Left colon (tissue), 2 donors: ENCODE results near the gene ANKS1B. TPM values are rescaled to one million over a fixed set of nuclear protein-coding genes. Genes with fewer than 3 reads are reported as not detected.

Experiments
- ATAC-seq: fragments of 200-7000 bp; cut with Tn5 transposase; one replicate; pipeline ENCODE4 v1.9.1; 2020; ENCODE audit warnings: mild to moderate bottlenecking, moderate library complexity
- DNase-seq, 2 donors: peaks; one replicate each; pipeline ENCODE4 v3.0.0-alpha.2; 2020
- intact Hi-C, 2 donors: fragments of 100-400 bp; cut with DNase I in 1 of 2; cut with micrococcal nuclease in 1 of 2; formaldehyde crosslinking; loops; one replicate each; pipeline versions ENCODE4 v1.11.2 to v1.14.0; 2022; cut with DNase I, micrococcal nuclease
- total RNA-seq, 2 donors: library from RNA; stranded (reverse); fragmentation: NEBNext Ultra II Directional; extraction: Animal tissue kit (Norgen Biotek cat#: 25700); gene quantifications; one replicate each; pipeline ENCODE4 v1.2.1, GENCODE V29; 2021
- donor health status: DM: no; HTN: no; CAD: no.
- donor health status: DM: yes; HTN: yes; CAD: no.

Gene ANKS1B
- total RNA-seq, 2 donors from 2014 or later = 1.1 to 4.1 TPM

DNA sequence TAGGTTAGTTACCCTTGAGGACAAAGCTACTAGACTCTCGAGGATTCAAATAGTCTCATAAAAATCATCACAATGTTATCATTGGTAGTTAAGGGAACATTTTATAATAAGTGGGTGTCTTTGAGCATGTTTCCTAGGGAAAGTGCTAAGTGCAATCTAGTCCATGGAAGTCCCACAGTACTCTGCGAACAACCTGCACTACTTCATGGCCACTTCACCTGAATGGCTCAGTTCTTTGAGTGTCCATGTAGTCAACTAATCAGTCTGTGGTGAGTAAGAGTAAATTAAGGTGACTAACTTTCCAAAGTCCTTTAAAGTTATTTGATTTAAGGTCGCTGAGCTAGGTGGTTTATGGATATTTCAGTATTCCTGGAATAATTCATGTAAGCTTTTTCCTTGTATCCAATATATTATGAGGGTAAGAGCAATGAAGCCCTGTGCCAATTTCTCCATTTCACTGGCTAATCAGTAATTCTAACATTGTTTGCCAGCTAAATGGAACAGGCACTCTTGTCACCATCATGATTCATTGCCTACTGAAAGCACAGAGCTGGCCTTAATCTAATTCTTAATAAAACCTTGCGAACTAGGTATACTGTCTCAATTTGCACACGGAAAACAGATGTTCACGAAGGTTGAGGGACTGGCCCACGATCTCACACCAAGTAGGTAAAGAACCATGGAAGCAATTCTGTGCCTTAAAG, 844.6 kb downstream of the ANKS1B start:
- intact Hi-C loops = no loop called here
- DNase-seq = no peak
- no peak for ATAC-seq

DNA sequence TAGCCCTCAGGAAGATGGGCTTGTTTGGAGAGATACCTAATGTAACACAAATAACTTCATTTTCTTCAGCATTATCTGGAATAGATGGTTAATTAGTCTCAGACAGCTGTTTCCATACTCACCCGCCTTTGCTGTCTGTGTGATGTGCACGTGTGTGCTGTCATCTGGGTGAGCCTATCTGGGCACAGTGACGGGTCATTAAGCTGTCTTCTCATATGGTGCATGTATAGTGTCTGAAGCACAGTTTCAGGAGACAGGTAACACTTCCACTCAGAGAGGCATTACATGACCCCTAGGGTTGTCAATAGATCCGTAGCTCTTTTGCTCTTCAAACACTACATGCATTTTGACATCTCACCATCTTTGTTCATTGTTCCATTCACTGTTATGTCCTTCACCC, 846.3 kb downstream of the ANKS1B start:
- ATAC-seq (no peak), DNase-seq (no peak)
- intact Hi-C loops = no loop called here

DNA sequence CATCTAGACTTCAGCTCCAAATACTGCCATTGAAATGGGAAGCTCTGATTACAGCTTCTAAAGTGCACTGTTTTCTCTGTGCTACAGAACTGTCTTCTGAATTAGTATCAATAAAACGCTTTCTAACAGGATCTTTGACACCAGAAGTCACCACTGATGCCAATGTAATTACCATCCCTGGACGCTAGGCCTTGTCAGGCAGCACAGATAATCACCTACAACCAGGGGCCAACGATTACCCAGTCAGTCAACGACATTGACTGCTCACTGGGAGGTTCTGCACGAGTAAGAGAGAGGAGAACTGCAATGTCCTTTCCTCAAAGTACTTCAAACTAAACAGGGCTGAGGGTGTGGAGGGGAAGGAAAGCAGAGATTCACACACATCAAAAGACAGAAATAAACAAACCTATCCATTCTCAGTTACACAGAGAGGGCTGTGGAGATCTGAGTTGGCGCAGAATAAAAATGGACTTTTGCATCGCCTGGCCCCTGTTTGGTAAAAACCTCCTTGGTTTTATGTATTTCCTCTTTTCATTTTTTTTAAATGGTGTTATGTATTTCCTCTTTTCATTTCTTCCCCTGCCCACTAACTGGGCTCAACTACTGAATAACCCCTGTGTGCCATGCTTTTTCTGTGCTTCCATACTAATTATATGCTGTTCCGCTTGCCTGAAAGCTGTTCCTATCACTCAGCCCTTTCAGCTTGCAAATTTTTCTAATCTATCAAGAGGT, 847.4 kb downstream of the ANKS1B start:
- intact Hi-C loops = no loop called here
- ATAC-seq = no peak
- no peak for DNase-seq

DNA sequence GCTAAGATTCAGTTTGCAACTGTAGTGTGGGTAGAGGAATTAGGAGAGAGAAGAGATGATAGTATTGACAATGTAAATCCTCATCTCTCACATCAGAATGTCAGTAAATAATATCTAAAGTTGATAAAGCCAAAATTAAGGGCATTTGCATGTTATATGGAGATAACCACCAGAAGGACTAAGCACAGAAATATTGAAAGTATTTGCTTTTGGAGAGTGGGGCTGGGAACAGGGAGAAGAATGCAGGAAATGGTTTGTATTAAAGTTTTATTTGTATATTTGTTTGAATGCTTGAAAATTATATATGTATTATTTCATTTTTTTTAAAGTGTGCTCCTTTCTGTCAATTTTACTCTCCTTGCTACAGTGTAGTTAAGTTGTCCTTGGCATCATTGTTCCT, 848.2 kb downstream of the ANKS1B start:
- intact Hi-C loops = no loop called here
- DNase-seq (no peak), ATAC-seq (no peak)

DNA sequence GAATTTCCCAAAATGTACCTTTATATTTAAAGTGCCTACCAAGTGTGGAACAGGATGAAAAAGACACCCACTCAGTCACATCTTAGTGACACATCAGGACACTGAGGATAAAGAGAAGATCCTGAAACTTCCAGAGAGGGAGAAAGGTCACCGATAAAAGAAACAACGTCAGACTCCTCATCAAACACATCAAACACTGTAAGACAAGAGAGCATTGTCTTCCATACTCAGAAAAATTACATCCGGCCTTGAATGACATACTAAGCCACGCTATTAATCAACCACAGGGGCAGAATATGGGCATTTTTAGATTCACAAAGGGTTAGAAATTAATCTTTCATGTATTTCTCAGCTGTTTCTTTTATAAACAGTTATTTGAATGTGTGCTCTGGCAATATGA, 849.4 kb downstream of the ANKS1B start:
- DNase-seq (no peak), ATAC-seq (no peak)
- intact Hi-C loops = no loop called here

GRCh38 chr12:99133401-99133800, 851.3 kb downstream of the ANKS1B start:
- DNase-seq (no peak), ATAC-seq (no peak)
- intact Hi-C loops = no loop called here

DNA sequence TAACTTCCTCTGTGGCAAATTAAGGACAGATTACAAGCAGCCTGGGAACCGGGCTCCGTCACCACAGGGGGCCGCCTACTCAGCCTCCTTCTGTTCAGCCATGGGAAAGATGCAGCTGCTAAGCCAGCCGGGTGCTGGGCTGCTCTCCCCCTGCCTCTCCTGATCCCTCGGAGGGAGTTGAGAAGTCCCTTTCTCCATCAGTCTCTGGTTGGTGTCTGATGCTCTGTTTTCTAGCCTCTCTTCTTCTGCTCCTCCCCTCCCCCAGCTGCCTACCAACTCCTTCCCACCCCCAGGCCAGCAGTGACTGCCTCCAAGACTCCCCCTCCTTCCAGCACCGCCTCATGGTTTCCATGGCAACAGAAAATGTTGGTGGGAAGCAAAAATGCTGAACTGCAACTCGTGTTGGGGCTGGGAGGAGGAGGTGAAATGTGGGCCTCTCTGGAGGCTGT, 853.0 kb downstream of the ANKS1B start:
- ATAC-seq (no peak), DNase-seq (peak in 1 of 2 donors; percentile 23)
- intact Hi-C loops = no loop called here

GRCh38 chr12:99130808-99131553, 853.8 kb downstream of the ANKS1B start:
- intact Hi-C loops = no loop called here
- no peak for DNase-seq
- ATAC-seq = no peak

GRCh38 chr12:99128246-99128802, 856.4 kb downstream of the ANKS1B start:
- ATAC-seq = no peak
- intact Hi-C loops = no loop called here
- no peak for DNase-seq

DNA sequence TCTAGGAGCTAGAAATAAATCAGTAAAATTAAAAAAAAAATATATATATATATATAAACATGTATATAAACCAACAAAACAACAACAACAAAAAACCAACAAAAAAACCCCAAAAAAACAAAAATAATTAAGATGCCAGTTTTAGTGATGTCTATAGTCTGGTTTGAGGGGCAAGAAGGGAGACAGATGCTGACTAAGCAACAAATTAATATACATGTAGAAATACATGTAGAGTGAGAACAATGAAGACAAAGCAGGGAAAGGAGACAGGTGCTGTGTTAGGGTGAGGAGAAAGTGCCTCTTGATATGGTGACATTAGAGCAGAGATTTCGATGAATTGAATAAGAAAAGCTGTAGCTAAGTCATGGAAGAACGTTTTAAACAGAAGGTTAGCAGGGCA, 861.8 kb downstream of the ANKS1B start:
- no peak for DNase-seq
- no peak for ATAC-seq
- intact Hi-C loops = no loop called here

DNA sequence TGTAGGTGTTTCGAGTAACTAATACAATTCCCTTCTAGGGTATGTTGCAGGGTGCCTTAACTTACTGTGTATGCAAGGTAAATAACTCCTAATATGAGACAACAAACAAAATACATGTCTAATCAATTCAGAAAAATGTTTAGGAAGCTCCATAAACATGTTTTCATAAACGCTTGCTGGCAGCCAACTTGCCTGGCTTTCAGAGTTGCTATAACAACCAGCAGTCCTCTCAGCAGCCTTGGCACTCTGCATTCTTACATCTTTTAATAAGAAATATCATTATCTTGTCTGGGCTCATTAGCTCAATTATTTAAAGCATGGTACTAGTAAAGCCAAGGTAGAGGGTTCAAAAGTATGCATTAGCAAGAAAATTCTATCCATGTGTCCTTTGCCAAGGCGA, 862.2 kb downstream of the ANKS1B start:
- intact Hi-C loops = no loop called here
- ATAC-seq = no peak
- DNase-seq = no peak

- no peak for ATAC-seq
- intact Hi-C loops = no loop called here
- no peak for DNase-seq
Observed at GRCh38 chr12:99121546-99121945, 863.2 kb downstream of the ANKS1B start.

DNA sequence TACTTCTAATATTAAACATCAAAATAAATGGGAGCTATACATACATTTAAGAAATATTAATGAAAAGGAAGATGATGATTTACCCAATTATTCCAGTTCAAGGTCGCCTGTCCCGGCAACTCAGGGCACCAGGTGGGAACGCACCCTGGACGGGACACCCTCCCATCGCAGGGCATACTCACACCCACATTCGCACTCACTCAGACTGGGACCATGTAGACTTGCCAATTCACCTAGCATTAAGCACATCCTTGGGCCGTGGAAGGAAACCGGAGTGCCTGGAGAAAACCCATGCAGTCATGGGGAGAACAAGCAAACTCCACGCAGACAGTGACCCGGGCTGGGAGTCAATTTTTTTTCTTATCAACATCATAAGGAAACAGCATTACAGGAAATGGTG, 864.8 kb downstream of the ANKS1B start:
- intact Hi-C loops = no loop called here
- DNase-seq = no peak
- no peak for ATAC-seq

DNA sequence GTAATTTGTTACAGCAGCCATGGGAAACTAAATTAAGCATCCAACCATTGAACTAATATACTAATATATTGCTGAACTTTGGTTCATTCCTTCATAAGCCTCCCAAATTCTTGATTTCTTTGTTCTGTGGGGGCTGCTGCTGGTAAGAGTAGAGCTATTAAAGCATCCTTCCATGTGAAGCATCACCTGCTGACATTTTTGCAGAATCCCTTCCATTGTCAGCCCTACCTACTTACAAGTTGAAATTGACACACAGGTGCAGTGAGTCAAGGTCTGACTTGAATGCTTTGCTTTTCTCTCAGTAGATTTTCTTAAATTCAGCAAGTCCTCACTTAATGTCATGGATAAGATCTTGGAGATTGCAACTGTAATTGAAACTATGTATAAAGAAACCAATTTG, 865.3 kb downstream of the ANKS1B start:
- intact Hi-C loops = no loop called here
- no peak for ATAC-seq
- no peak for DNase-seq

DNA sequence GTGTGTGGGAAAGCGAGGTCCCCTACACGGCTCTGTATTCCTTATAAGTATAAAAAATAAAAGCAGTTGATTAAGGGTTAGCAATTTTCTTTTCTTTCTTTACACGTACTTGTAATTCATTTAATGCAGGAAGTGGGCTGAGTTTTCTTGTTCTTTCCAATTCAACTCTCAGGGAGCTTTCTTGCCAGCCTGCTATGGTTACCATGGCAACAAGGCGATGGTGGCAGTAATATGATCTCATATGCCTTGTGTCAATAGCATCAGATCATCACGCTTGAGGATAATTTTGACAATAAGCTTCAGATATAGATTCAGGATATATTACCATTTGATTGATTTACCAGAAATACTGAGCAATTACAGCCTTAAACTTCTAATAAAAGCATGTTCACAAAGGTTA, 873.1 kb downstream of the ANKS1B start:
- DNase-seq (no peak), ATAC-seq (no peak)
- intact Hi-C loops = no loop called here

GRCh38 chr12:99110868-99111267, 873.9 kb downstream of the ANKS1B start:
- intact Hi-C loops = no loop called here
- ATAC-seq (no peak), DNase-seq (no peak)

DNA sequence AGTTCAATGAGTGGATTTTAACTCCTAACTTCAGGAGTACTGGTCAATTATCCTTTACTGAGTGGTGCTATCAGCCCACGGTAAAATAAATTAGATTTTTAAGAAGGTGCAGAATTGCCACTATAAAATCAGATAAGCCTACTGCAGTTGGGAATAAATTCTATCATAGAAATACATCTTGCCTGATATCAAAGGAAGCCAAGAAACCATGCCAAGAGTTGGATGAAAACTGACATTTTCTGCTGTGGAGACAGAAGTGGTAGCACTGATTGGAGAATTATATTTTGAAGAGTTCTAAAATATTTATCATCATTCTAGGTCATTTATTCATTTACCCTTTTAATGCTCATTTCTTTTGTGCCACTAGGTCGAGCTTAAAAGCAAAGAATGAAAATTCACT, 874.5 kb downstream of the ANKS1B start:
- DNase-seq (no peak), ATAC-seq (no peak)
- intact Hi-C loops = no loop called here

DNA sequence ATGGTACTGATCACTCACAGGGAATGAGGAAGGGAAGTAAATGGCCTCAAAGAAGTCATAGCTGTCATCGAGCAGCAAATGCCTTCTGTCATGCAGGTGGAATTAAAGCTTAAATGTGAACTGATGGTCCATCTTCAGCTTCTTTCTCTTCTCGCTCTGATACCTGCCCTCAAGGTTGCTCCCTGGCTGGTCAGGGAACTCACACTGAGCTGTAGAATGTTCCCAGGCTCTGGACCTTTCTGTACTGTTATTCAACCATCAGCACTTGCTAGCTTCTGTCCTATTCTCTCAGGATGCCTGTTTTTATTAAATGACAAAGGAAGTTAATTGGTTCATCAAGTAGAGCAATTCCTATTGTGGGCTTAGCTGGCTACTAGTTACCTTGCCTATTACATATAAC, 875.8 kb downstream of the ANKS1B start:
- no peak for ATAC-seq
- DNase-seq = no peak
- intact Hi-C loops = no loop called here

DNA sequence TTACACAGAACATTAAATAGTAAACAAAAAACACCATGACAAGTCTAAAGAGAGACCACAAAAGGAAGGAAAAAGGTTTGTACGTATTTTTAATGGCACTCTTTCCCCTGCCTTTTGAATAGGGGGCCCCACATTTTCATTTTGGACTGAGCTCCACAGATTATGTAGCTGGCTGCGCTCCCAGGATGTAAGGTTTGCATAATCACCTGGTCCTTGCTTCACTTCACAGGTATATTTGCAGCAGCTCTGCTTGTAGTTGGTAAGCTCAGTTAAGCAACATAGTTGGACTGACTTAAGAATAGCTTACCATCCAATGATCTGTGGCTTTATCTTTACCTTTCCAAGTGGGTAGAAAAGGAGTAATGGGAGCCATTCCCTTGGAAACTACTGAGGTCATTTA, 885.0 kb downstream of the ANKS1B start:
- intact Hi-C loops = no loop called here
- DNase-seq (no peak), ATAC-seq (no peak)

GRCh38 chr12:99097171-99097570, 887.6 kb downstream of the ANKS1B start:
- ATAC-seq (no peak), DNase-seq (no peak)
- intact Hi-C loops = no loop called here
